OCI-LY3 (cell line): ENCODE results near the gene ATG16L2.

Source experiments
- H2AFZ ChIP-seq: fragments of 200-600, 300-600 bp; shearing (Covaris generic); 2 replicates; pipeline ENCODE4 v1.6.0; 2014; ENCODE audit warnings: antibody characterized with exemption, low read depth, low read length
- H3K27ac ChIP-seq: fragments of 200-600, 300-600 bp; sonication (generic); 2 replicates; pipeline ENCODE4 v1.5.1; 2014; ENCODE audit warnings: mild to moderate bottlenecking, low read length, moderate library complexity, mixed read lengths
- H3K27me3 ChIP-seq: fragments of 200-600, 300-600 bp; sonication (generic); 2 replicates; pipeline ENCODE4 v1.6.1; 2014; ENCODE audit warnings: low read depth, low read length, mixed read lengths
- H3K36me3 ChIP-seq: fragments of 200-600, 300-600 bp; sonication (generic); replicated peaks from 2 replicates; pipeline ENCODE3; 2014; ENCODE audit warnings: low read depth, low read length, mixed read lengths
- H3K4me1 ChIP-seq: fragments of 300-600, 200-600 bp; sonication (generic); 2 replicates; pipeline ENCODE4 v1.6.1; 2014; ENCODE audit warnings: low read length, mixed read lengths
- H3K4me2 ChIP-seq: fragments of 200-600, 300-600 bp; sonication (generic); 2 replicates; pipeline ENCODE4 v1.6.1; 2014; ENCODE audit warnings: low read length, mixed read lengths
- H3K4me3 ChIP-seq: fragments of 300-600, 200-600 bp; sonication (generic); 2 replicates; pipeline ENCODE4 v1.5.1; 2014; ENCODE audit warnings: antibody characterized with exemption, mild to moderate bottlenecking, low read length, moderate library complexity
- H3K79me2 ChIP-seq: fragments of 300-600, 200-600 bp; shearing (Covaris generic); 2 replicates; pipeline ENCODE4 v1.6.1; 2014; ENCODE audit warnings: mild to moderate bottlenecking, low read length, mixed read lengths
- H3K9ac ChIP-seq: fragments of 300-600, 200-600 bp; shearing (Covaris generic); 2 replicates; pipeline ENCODE4 v1.6.0; 2014; ENCODE audit warnings: mild to moderate bottlenecking, low read length, moderate library complexity
- H3K9me3 ChIP-seq: fragments of 200-600, 300-600 bp; shearing (Covaris generic); 2 replicates; pipeline ENCODE4 v1.6.1; 2014; ENCODE audit warnings: low read length, mixed read lengths; ENCODE audit not compliant: insufficient read depth
- H4K20me1 ChIP-seq: fragments of 200-600, 300-600 bp; sonication (generic); 2 replicates; pipeline ENCODE4 v1.6.1; 2016; ENCODE audit warnings: low read length, mixed read lengths; ENCODE audit not compliant: insufficient read depth
- CTCF ChIP-seq: fragments of 200-600, 300-600 bp; sonication (generic); IDR thresholded peaks from 2 replicates; pipeline ENCODE4 v1.5.1; 2014; ENCODE audit warnings: antibody characterized with exemption, low read length, low read depth
- EZH2phosphoT487 ChIP-seq: fragments of 200-600 bp; shearing (Covaris generic); IDR thresholded peaks from 2 replicates; pipeline ENCODE4 v1.6.1; 2018; ENCODE audit warnings: antibody characterized with exemption, mixed run types, low read depth

The ATG16L2 gene

GRCh38 chr11:72792437-72793021, 21.7 kb upstream of the ATG16L2 start:
- TF ChIP-seq EZH2phosphoT487: no peak
- no peak for TF ChIP-seq CTCF
- Histone ChIP-seq H4K20me1 (no peaks in the 10 kb centered on the region), H3K27ac (peak overlapping the region; percentile 55; the same call in 1 of the 2 replicates), H3K36me3 (no peaks in the 10 kb centered on the region), H3K9me3 (no peaks in the 10 kb centered on the region), H3K27me3 (no peaks in the 10 kb centered on the region), H3K9ac (peak overlapping the region; percentile 71; the same call in 1 of the 2 replicates), H3K79me2 (no peaks in the 10 kb centered on the region), H2AFZ (no peak overlapping the region), H3K4me1 (peaks cover 25% of the 10 kb centered on the region), H3K4me2 (peak overlapping the region; percentile 94), H3K4me3 (peak overlapping the region; percentile 85)

GRCh38 chr11:72793076-72793424, 21.2 kb upstream of the ATG16L2 start:
- Histone ChIP-seq H3K9me3 (no peaks in the 10 kb centered on the region), H3K27ac (peak overlapping the region; percentile 55), H3K4me3 (peak overlapping the region; percentile 85), H2AFZ (peak overlapping the region; percentile 93), H3K36me3 (no peaks in the 10 kb centered on the region), H3K79me2 (no peaks in the 10 kb centered on the region), H3K27me3 (no peaks in the 10 kb centered on the region), H3K4me1 (peaks cover 20% of the 10 kb centered on the region), H3K4me2 (peak overlapping the region; percentile 94), H4K20me1 (no peaks in the 10 kb centered on the region), H3K9ac (peak overlapping the region; percentile 71)
- TF ChIP-seq CTCF: no peak
- no peak for TF ChIP-seq EZH2phosphoT487

GRCh38 chr11:72793425-72794367, 20.5 kb upstream of the ATG16L2 start, which contains the start of gene STARD10:
Gene STARD10, minus strand, starts transcription at chr11:72794047. Its CDS starts 12,866 bp downstream, at chr11:72781181.
- peak within 1 kb of the TSS; percentile 94 for H3K4me2 ChIP-seq
- no peaks in the 10 kb centered on the region for H3K79me2 ChIP-seq
- peak within 1 kb of the TSS; percentile 93 for H2AFZ ChIP-seq
- peak within 1 kb of the TSS; percentile 85 for H3K4me3 ChIP-seq
- H3K9me3 ChIP-seq: no peaks in the 10 kb centered on the region
- H3K4me1 ChIP-seq: peaks cover 18% of the 10 kb centered on the region
- peak within 1 kb of the TSS; percentile 79 for H3K9ac ChIP-seq
- TF ChIP-seq EZH2phosphoT487 (no peak), CTCF (peak; percentile 98)
- H3K27ac ChIP-seq: peak within 1 kb of the TSS; percentile 70
- no peaks in the 10 kb centered on the region for H3K36me3 ChIP-seq
- H3K27me3 ChIP-seq: no peaks in the 10 kb centered on the region
- no peaks in the 10 kb centered on the region for H4K20me1 ChIP-seq

- no peaks in the 10 kb centered on the region for H3K36me3 ChIP-seq
- no peak overlapping the region for H3K4me2 ChIP-seq
- peaks cover 7% of the 10 kb centered on the region for H3K4me1 ChIP-seq
These were observed 15.8 kb upstream of the ATG16L2 start for GRCh38 chr11:72798361-72798760.

More at GRCh38 chr11:72798361-72798760, 15.8 kb upstream of the ATG16L2 start:
- Histone ChIP-seq H3K79me2 (no peaks in the 10 kb centered on the region), H3K9ac (no peak overlapping the region), H3K27ac (no peak overlapping the region), H2AFZ (no peak overlapping the region), H3K27me3 (no peaks in the 10 kb centered on the region), H3K4me3 (no peak overlapping the region), H3K9me3 (no peaks in the 10 kb centered on the region), H4K20me1 (no peaks in the 10 kb centered on the region)
- no peak for TF ChIP-seq EZH2phosphoT487
- TF ChIP-seq CTCF: no peak
